Keratinocyte (primary cell): Measurements from ENCODE around the gene LMNTD2.
"Not testable (repeated sequence)": the region's sequence is repeated elsewhere in the genome, so short reads cannot be mapped to it uniquely, and the experiment has no call there.

Experiments used
- EZH2 ChIP-seq: IDR thresholded peaks from one replicate; pipeline ENCODE4 v1.6.1; 2012; ENCODE audit warnings: inconsistent platforms, mild to moderate bottlenecking, low read length, moderate library complexity
- TF ChIP-seq, protein P1 (sequence below), 3 experiments: IDR thresholded peaks in 1 of 3; conservative IDR thresholded peaks in 1 of 3; optimal IDR thresholded peaks in 1 of 3; 2 replicates in 2 of 3; 3 replicates in 1 of 3; pipeline versions ENCODE3 to v1.5.1; 2011; ENCODE audit warnings: low read length in 3 of 3, mild to moderate bottlenecking in 3 of 3, moderate library complexity in 2 of 3, control low read depth in 1 of 3, inconsistent platforms in 1 of 3; ENCODE audit not compliant: insufficient read depth in 2 of 3; ENCODE audit errors: extremely low read depth in 1 of 3

GRCh38 chr11:574031-574570 lies 13.6 kb upstream of the LMNTD2 start:
- TF ChIP-seq, protein P1, sequence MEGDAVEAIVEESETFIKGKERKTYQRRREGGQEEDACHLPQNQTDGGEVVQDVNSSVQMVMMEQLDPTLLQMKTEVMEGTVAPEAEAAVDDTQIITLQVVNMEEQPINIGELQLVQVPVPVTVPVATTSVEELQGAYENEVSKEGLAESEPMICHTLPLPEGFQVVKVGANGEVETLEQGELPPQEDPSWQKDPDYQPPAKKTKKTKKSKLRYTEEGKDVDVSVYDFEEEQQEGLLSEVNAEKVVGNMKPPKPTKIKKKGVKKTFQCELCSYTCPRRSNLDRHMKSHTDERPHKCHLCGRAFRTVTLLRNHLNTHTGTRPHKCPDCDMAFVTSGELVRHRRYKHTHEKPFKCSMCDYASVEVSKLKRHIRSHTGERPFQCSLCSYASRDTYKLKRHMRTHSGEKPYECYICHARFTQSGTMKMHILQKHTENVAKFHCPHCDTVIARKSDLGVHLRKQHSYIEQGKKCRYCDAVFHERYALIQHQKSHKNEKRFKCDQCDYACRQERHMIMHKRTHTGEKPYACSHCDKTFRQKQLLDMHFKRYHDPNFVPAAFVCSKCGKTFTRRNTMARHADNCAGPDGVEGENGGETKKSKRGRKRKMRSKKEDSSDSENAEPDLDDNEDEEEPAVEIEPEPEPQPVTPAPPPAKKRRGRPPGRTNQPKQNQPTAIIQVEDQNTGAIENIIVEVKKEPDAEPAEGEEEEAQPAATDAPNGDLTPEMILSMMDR (optimal IDR thresholded peaks at IDR 0.05 in 1 of 3, IDR thresholded peaks at IDR 0.05 in 1 of 3, conservative IDR thresholded peaks at IDR 0.05 in 1 of 3; ENCODE audit: extremely low read depth in 1 of 3, insufficient read depth in 2 of 3, low read length in 3 of 3), result not testable (repeated sequence)
- not testable (repeated sequence) for TF ChIP-seq EZH2
